Neural progenitor cell (in vitro differentiated cells): Measurements from ENCODE around the gene ARL9.

Experiments used
- CTCF ChIP-seq: fragments of 200-600 bp; sonication (generic); IDR thresholded peaks from 2 replicates; pipeline ENCODE4 v1.5.1; 2017; ENCODE audit warnings: antibody characterized with exemption, mild to moderate bottlenecking
- EZH2 ChIP-seq: fragments of 200-600 bp; sonication (generic); IDR thresholded peaks from 2 replicates; pipeline ENCODE4 v1.6.1; 2017; ENCODE audit warnings: antibody characterized with exemption, mild to moderate bottlenecking, moderate library complexity

- TF ChIP-seq CTCF = no peak
- TF ChIP-seq EZH2 = no peak
Measured at GRCh38 chr4:56537147-56537546, 31.6 kb downstream of the ARL9 start.
